HepG2 (cell line): ENCODE data around the gene ATP6V0A1. TPM values are rescaled to one million over a fixed set of nuclear protein-coding genes. Genes with fewer than 3 reads are reported as not detected.

ENCODE experiments used
- ATF7 ChIP-seq, 2 experiments: fragments of 450-650 bp in 1 of 2; sonication (generic) in 1 of 2; formaldehyde crosslinking in 1 of 2; IDR thresholded peaks; 2 replicates each; pipeline versions ENCODE4 v1.4.0 to v1.6.1; 2016 to 2020; ENCODE audit warnings: antibody characterized with exemption in 1 of 2, mild to moderate bottlenecking in 1 of 2, missing genetic modification reagents in 1 of 2
- YEATS4 ChIP-seq: sonication (generic); formaldehyde crosslinking; IDR thresholded peaks from 2 replicates; pipeline ENCODE4 v1.4.0; 2020; ENCODE audit warnings: missing genetic modification reagents, borderline replicate concordance
- ZBTB44 ChIP-seq: sonication (generic); formaldehyde crosslinking; IDR thresholded peaks from 2 replicates; pipeline ENCODE4 v1.4.0; 2020; ENCODE audit warnings: missing genetic modification reagents
- ZNF407 ChIP-seq: sonication (generic); formaldehyde crosslinking; IDR thresholded peaks from one replicate; pipeline ENCODE4 v1.5.1; 2020; ENCODE audit warnings: mild to moderate bottlenecking, missing genetic modification reagents; ENCODE audit errors: not compliant biosample characterization
- ZNF891 ChIP-seq: sonication (generic); formaldehyde crosslinking; IDR thresholded peaks from 2 replicates; pipeline ENCODE4 v1.5.0; 2020; ENCODE audit warnings: mild to moderate bottlenecking, missing genetic modification reagents
- polyA plus RNA-seq, 8 experiments: library from polyadenylated mRNA; depleted of rRNA in 3 of 8; stranded (reverse) in 7 of 8; unstranded in 1 of 8; fragments of >200 nt; fragmentation: Illumina TruSeq in 4 of 8; extraction: Trizol in 4 of 8; gene quantifications; 2 replicates each; pipeline versions ENCODE4 v1.2.1 to v1.2.3, GENCODE V29; 2011 to 2016; ENCODE audit warnings: low read depth in 4 of 8, missing spikeins in 1 of 8, mixed read lengths in 1 of 8; ENCODE audit not compliant: insufficient read depth in 1 of 8
- total RNA-seq, 5 experiments: library from RNA; depleted of rRNA; stranded (reverse); fragments of >200 nt; fragmentation: Illumina TruSeq; extraction: Trizol; gene quantifications; 2 replicates each; pipeline ENCODE4 v1.2.3, GENCODE V29; 2016; ENCODE audit warnings: low read depth in 1 of 5
- TF ChIP-seq, protein P1 (sequence below): sonication (generic); formaldehyde crosslinking; IDR thresholded peaks from 2 replicates; pipeline ENCODE4 v1.5.1; 2020; ENCODE audit warnings: missing genetic modification reagents, mild to moderate bottlenecking, borderline replicate concordance
- TF ChIP-seq, protein P2 (sequence below): sonication (generic); formaldehyde crosslinking; IDR thresholded peaks from 2 replicates; pipeline ENCODE4 v1.5.1; 2020; ENCODE audit warnings: mild to moderate bottlenecking, missing genetic modification reagents, moderate library complexity

Gene ATP6V0A1
- total and polyA plus RNA-seq, 2 of the 13 experiments (the other 11 are each of a cell fraction or from before 2014, with no cell fraction given): 27.9 to 54.1 TPM

DNA sequence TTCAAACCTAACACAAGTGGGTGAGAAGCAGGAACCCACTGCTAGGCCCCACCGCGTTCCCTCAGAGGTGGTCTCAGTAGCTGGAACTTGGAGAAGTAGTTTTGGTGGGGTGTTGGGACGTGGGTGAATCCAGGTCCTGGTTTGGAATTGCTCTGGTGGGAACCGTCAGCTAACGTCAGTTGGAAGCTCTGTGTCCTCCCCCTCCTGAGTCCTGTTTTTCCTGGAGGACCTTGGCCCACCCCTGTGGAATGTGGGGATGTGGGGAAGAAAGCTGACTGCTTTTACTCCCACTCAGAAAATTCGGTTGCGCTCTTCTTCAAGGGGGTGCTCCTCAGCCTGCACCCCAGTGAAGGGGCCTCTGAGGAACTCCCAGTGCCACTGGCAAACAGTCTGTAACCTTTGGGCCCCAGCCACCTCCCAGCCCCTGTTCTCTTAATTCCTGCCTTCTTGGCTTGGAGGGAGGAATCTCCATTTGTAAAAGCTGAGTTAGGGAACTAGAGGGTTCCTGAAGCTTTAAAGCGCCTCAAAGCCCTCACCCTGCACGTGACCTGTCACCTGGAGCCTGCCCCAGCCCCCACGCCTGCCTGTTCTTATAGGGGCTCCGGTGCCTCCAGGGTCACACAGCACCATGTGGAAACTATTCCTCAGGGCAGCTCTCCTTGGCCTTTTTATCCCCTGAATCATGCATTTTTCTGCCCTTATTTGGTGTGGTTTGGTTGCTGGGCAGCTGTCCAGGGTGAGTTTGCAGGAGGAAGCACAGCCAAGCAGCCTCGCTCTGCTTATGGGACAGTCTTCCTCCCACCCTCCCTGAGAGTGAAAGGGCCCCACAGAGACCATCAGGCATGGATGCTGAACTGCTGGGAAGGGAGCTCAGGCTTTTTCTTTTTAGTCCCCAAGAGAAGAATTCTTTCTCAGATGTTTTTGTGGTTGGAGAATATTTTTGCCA, 61.1 kb downstream of the ATP6V0A1 start (continued):
- TF ChIP-seq, protein P1, sequence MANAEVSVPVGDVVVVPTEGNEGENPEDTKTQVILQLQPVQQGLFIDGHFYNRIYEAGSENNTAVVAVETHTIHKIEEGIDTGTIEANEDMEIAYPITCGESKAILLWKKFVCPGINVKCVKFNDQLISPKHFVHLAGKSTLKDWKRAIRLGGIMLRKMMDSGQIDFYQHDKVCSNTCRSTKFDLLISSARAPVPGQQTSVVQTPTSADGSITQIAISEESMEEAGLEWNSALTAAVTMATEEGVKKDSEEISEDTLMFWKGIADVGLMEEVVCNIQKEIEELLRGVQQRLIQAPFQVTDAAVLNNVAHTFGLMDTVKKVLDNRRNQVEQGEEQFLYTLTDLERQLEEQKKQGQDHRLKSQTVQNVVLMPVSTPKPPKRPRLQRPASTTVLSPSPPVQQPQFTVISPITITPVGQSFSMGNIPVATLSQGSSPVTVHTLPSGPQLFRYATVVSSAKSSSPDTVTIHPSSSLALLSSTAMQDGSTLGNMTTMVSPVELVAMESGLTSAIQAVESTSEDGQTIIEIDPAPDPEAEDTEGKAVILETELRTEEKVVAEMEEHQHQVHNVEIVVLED: 0 out of 2 replicates have a peak, but pooled peaks have one; percentile 9
- TF ChIP-seq ATF7 (IDR thresholded peaks at IDR 0.05) (no peak), ATF7 (CRISPR knock-in tag; IDR thresholded peaks at IDR 0.05) (0 out of 2 replicates have a peak, but pooled peaks have one; percentile 48), YEATS4 (peak; percentile 39; the same call in 1 of the 2 replicates), ZBTB44 (no peak), ZNF407 (CRISPR knock-in tag) (peak; percentile 73), ZNF891 (CRISPR knock-in tag) (no peak)
- TF ChIP-seq, protein P2, sequence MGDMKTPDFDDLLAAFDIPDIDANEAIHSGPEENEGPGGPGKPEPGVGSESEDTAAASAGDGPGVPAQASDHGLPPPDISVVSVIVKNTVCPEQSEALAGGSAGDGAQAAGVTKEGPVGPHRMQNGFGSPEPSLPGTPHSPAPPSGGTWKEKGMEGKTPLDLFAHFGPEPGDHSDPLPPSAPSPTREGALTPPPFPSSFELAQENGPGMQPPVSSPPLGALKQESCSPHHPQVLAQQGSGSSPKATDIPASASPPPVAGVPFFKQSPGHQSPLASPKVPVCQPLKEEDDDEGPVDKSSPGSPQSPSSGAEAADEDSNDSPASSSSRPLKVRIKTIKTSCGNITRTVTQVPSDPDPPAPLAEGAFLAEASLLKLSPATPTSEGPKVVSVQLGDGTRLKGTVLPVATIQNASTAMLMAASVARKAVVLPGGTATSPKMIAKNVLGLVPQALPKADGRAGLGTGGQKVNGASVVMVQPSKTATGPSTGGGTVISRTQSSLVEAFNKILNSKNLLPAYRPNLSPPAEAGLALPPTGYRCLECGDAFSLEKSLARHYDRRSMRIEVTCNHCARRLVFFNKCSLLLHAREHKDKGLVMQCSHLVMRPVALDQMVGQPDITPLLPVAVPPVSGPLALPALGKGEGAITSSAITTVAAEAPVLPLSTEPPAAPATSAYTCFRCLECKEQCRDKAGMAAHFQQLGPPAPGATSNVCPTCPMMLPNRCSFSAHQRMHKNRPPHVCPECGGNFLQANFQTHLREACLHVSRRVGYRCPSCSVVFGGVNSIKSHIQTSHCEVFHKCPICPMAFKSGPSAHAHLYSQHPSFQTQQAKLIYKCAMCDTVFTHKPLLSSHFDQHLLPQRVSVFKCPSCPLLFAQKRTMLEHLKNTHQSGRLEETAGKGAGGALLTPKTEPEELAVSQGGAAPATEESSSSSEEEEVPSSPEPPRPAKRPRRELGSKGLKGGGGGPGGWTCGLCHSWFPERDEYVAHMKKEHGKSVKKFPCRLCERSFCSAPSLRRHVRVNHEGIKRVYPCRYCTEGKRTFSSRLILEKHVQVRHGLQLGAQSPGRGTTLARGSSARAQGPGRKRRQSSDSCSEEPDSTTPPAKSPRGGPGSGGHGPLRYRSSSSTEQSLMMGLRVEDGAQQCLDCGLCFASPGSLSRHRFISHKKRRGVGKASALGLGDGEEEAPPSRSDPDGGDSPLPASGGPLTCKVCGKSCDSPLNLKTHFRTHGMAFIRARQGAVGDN (CRISPR knock-in tag): peak; percentile 85
